PC-3 (cell line): ENCODE measurements around the gene KIAA0513. TPM values are rescaled to one million over a fixed set of nuclear protein-coding genes. Genes with fewer than 3 reads are reported as not detected.

ENCODE experiments used
- ATAC-seq: fragments of 200-7000 bp; cut with Tn5 transposase; 2 replicates; pipeline ENCODE4 v1.9.1; 2020; ENCODE audit warnings: mild to moderate bottlenecking, moderate library complexity
- BruUV-seq: library from RNA; stranded (reverse); fragments of 400-500 nt; replicated peaks from 2 replicates; lab custom pipeline; 2021; lab: Mats Ljungman, UMichigan
- CTCF ChIA-PET: fragments of 300-600 bp; sonication (Branson Sonifier 250); formaldehyde crosslinking; loops from one replicate; lab custom pipeline; 2022; ENCODE audit warnings: antibody characterized with exemption; lab: Charles Lee
- POLR2A ChIA-PET: fragments of 300-600 bp; sonication (Branson Sonifier 250); formaldehyde crosslinking; loops from one replicate; lab custom pipeline; 2022; ENCODE audit warnings: antibody characterized with exemption; ENCODE audit not compliant: unreplicated experiment; lab: Charles Lee
- DNase-seq: peaks from one replicate; pipeline ENCODE4 v3.0.0-alpha.2; 2015
- H2AFZ ChIP-seq: fragments of 300-600 bp; sonication (generic); 2 replicates; pipeline ENCODE4 v1.6.0; 2016; ENCODE audit warnings: antibody characterized with exemption, low read length
- H3F3A ChIP-seq: fragments of 300-600 bp; sonication (generic); one replicate; pipeline ENCODE4 v1.6.0; 2017; ENCODE audit warnings: antibody characterized with exemption, low read length, control low read depth, mild to moderate bottlenecking; ENCODE audit not compliant: unreplicated experiment
- H3K27ac ChIP-seq: fragments of 300-600 bp; sonication (generic); 2 replicates; pipeline ENCODE4 v1.5.1; 2016; ENCODE audit warnings: mild to moderate bottlenecking, low read length
- H3K27me3 ChIP-seq: fragments of 300-600 bp; sonication (generic); 2 replicates; pipeline ENCODE4 v1.6.1; 2016; ENCODE audit warnings: low read length, mixed read lengths
- H3K36me3 ChIP-seq: fragments of 300-600 bp; sonication (generic); 2 replicates; pipeline ENCODE4 v1.6.1; 2016; ENCODE audit warnings: low read depth, mixed run types, low read length, mixed read lengths
- H3K4me1 ChIP-seq: fragments of 300-600 bp; sonication (generic); 2 replicates; pipeline ENCODE4 v1.5.1; 2016; ENCODE audit warnings: low read length; ENCODE audit not compliant: insufficient read depth
- H3K4me2 ChIP-seq: fragments of 300-600 bp; sonication (generic); 2 replicates; pipeline ENCODE4 v1.6.0; 2016; ENCODE audit warnings: low read length
- H3K4me3 ChIP-seq: fragments of 300-600 bp; sonication (generic); 2 replicates; pipeline ENCODE4 v1.5.1; 2016; ENCODE audit warnings: mild to moderate bottlenecking, low read length, mixed read lengths
- H3K79me2 ChIP-seq: fragments of 300-600 bp; sonication (generic); 2 replicates; pipeline ENCODE4 v1.6.1; 2017; ENCODE audit warnings: low read length, mixed read lengths
- H3K9ac ChIP-seq: fragments of 300-600 bp; sonication (generic); 2 replicates; pipeline ENCODE4 v1.6.0; 2016; ENCODE audit warnings: mild to moderate bottlenecking, low read length
- H3K9me2 ChIP-seq: fragments of 300-600 bp; sonication (generic); replicated peaks from 2 replicates; pipeline ENCODE4 v1.6.1; 2016; ENCODE audit warnings: mixed run types, low read length, mixed read lengths
- H3K9me3 ChIP-seq: fragments of 300-600 bp; sonication (generic); 2 replicates; pipeline ENCODE4 v1.6.1; 2016; ENCODE audit warnings: low read length, mixed read lengths
- H4K20me1 ChIP-seq: fragments of 300-600 bp; sonication (generic); 2 replicates; pipeline ENCODE4 v1.6.1; 2016; ENCODE audit warnings: low read length, mixed read lengths
- EZH2 ChIP-seq: fragments of 300-600 bp; sonication (generic); IDR thresholded peaks from one replicate; pipeline ENCODE4 v1.6.1; 2017; ENCODE audit warnings: antibody characterized with exemption, mild to moderate bottlenecking, low read length; ENCODE audit not compliant: unreplicated experiment
- EZH2phosphoT487 ChIP-seq: fragments of 300-600 bp; sonication (generic); IDR thresholded peaks from 2 replicates; pipeline ENCODE4 v1.6.1; 2018; ENCODE audit warnings: mild to moderate bottlenecking, antibody characterized with exemption, low read length, borderline replicate concordance
- intact Hi-C: fragments of 100-400 bp; cut with micrococcal nuclease; formaldehyde crosslinking; loops from 2 replicates; pipeline ENCODE4 v1.9.0; 2023
- total RNA-seq: library from RNA; depleted of rRNA; stranded (reverse); fragments of >200 nt; gene quantifications from 2 replicates; pipeline ENCODE4 v1.2.3, GENCODE V29; 2014
- TF ChIP-seq, protein P1 (sequence below): fragments of 300-600 bp; sonication (generic); conservative IDR thresholded peaks from 2 replicates; pipeline ENCODE4 v1.5.1; 2017; ENCODE audit warnings: antibody characterized with exemption, low read depth, mild to moderate bottlenecking, low read length

Gene KIAA0513
- total RNA-seq, 1 experiment from 2014 or later = 7.8 TPM

DNA sequence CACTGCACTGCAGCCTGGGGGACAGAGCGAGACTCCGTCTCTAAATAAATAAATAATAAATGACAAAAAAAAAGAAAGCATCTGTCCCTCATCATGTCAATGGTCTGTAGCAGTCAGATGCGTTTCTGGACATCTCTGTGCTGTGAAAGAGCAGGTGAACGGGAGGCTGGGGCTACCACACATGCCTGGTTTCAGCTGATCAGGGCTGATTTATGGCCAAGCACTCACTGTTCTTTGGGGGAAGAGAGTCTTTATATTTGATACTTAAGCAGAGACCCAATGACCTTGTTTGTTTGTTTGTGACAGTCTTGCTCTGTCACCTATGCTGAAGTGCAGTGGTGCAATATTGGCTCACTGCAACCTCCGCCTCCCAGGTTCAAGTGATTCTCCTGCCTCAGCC is 17.5 kb downstream of the KIAA0513 start:
- CTCF ChIA-PET = no interaction called here

DNA sequence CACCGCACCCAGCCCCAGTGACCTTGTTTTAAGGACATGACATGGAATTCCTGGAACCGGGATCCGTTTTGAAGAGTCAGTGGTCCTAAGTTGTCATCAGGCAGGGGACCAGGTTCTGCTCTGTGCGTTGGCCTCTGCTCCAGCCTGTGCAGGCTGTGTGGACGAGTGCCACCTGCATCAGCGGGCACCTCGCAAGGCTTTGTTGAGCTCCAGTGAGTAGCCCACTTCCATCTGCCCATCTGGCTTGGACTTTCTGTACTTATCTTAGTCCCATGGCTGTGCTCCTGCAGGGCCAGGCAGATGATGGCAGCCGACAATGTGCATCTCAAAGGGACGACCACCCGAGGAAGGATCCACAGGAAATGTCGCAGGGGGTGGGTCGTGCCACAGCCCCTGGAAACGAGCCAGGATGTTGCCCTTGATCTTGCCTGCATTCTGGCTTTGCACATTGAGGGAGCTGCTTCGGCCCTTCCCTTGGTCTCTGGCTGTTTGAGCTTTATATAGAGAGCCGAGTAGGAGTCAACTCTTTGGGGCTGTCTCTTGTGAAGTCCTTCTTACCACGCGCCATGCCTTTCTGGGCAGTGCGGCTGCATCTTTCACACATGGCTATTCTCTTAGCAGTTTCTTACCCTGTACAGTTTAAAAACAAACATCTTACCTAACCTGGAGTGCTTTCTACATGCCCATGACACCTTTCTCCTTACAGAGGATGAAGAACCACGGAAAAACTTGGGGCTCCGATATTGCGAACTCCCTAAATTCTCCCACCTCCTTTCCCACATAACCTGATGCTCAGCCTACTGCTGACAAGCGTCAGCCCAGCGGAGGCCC is 18.3 kb downstream of the KIAA0513 start:
- ATAC-seq = no peak

More for the DNA sequence above, 17.5 kb downstream of the KIAA0513 start:
- Histone ChIP-seq H4K20me1 (no peaks in the 10 kb centered on the region), H3K27me3 (no peaks in the 10 kb centered on the region), H3K9ac (no peak overlapping the region), H2AFZ (no peak overlapping the region), H3F3A (no peaks in the 10 kb centered on the region), H3K79me2 (no peaks in the 10 kb centered on the region), H3K9me2 (no peaks in the 10 kb centered on the region), H3K4me2 (no peak overlapping the region), H3K4me3 (no peak overlapping the region), H3K27ac (no peak overlapping the region), H3K9me3 (no peaks in the 10 kb centered on the region), H3K36me3 (no peaks in the 10 kb centered on the region), H3K4me1 (no peaks in the 10 kb centered on the region)
- DNase-seq (no peak), ATAC-seq (no peak)
- TF ChIP-seq EZH2 = no peak
- TF ChIP-seq, protein P1, sequence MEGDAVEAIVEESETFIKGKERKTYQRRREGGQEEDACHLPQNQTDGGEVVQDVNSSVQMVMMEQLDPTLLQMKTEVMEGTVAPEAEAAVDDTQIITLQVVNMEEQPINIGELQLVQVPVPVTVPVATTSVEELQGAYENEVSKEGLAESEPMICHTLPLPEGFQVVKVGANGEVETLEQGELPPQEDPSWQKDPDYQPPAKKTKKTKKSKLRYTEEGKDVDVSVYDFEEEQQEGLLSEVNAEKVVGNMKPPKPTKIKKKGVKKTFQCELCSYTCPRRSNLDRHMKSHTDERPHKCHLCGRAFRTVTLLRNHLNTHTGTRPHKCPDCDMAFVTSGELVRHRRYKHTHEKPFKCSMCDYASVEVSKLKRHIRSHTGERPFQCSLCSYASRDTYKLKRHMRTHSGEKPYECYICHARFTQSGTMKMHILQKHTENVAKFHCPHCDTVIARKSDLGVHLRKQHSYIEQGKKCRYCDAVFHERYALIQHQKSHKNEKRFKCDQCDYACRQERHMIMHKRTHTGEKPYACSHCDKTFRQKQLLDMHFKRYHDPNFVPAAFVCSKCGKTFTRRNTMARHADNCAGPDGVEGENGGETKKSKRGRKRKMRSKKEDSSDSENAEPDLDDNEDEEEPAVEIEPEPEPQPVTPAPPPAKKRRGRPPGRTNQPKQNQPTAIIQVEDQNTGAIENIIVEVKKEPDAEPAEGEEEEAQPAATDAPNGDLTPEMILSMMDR = no peak
- TF ChIP-seq EZH2phosphoT487 = no peak
- intact Hi-C loops = no loop called here
- POLR2A ChIA-PET = no interaction called here
- no TSS peak for BruUV-seq

More for the DNA sequence above, 18.3 kb downstream of the KIAA0513 start:
- intact Hi-C loops = no loop called here
- TF ChIP-seq EZH2 (no peak), EZH2phosphoT487 (no peak)
- TF ChIP-seq, protein P1 = no peak
- no peaks in the 10 kb centered on the region for H3K36me3 ChIP-seq
- H3K9me3 ChIP-seq = no peaks in the 10 kb centered on the region
- ChIA-PET CTCF (no interaction called here), POLR2A (no interaction called here)
- H3K9ac ChIP-seq = no peak overlapping the region
- H4K20me1 ChIP-seq = no peaks in the 10 kb centered on the region
- no peaks in the 10 kb centered on the region for H3K79me2 ChIP-seq
- no peaks in the 10 kb centered on the region for H3K4me1 ChIP-seq
- no peak overlapping the region for H3K4me2 ChIP-seq
- no peak overlapping the region for H2AFZ ChIP-seq
- no peak overlapping the region for H3K27ac ChIP-seq
- no TSS peak for BruUV-seq
- no peaks in the 10 kb centered on the region for H3K27me3 ChIP-seq
- no peaks in the 10 kb centered on the region for H3F3A ChIP-seq
- no peaks in the 10 kb centered on the region for H3K9me2 ChIP-seq
- DNase-seq = no peak
- no peak overlapping the region for H3K4me3 ChIP-seq
